HG02852 (cell line): ENCODE results near the gene TBX18.

ENCODE experiments used
- ATAC-seq: cut with Tn5 transposase; IDR thresholded peaks from one replicate; pipeline ENCODE4 v1.9.1; 2021; ENCODE audit warnings: mild to moderate bottlenecking, moderate library complexity; ENCODE audit not compliant: unreplicated experiment

The TBX18 gene

GRCh38 chr6:84749181-84749580 is 15.2 kb downstream of the TBX18 start:
- no peak for ATAC-seq

GRCh38 chr6:84748376-84748775 is 16.0 kb downstream of the TBX18 start:
- no peak for ATAC-seq

GRCh38 chr6:84743616-84744015 is 20.8 kb downstream of the TBX18 start:
- ATAC-seq = no peak

GRCh38 chr6:84740385-84740784 is 24.0 kb downstream of the TBX18 start:
- ATAC-seq = no peak

- no peak for ATAC-seq
Measured at GRCh38 chr6:84739866-84740208, 24.6 kb downstream of the TBX18 start.

- ATAC-seq = no peak
Measured at GRCh38 chr6:84738996-84739865, 25.2 kb downstream of the TBX18 start.

GRCh38 chr6:84733889-84734288 is 30.5 kb downstream of the TBX18 start:
- ATAC-seq = no peak

- no peak for ATAC-seq
Measured at GRCh38 chr6:84731901-84732300, 32.5 kb downstream of the TBX18 start.

- no peak for ATAC-seq
Measured at GRCh38 chr6:84731401-84731800, 33.0 kb downstream of the TBX18 start.

- no peak for ATAC-seq
Measured at GRCh38 chr6:84728602-84729001, 35.8 kb downstream of the TBX18 start.

GRCh38 chr6:84719152-84719551 is 45.2 kb downstream of the TBX18 start:
- ATAC-seq = no peak

- ATAC-seq = no peak
Measured at GRCh38 chr6:84718038-84718955, 46.1 kb downstream of the TBX18 start.

- no peak for ATAC-seq
Measured at GRCh38 chr6:84709121-84709520, 55.3 kb downstream of the TBX18 start.

GRCh38 chr6:84707171-84707570 is 57.2 kb downstream of the TBX18 start:
- ATAC-seq = no peak

GRCh38 chr6:84696166-84696565 is 68.2 kb downstream of the TBX18 start:
- ATAC-seq = no peak

- no peak for ATAC-seq
Measured at GRCh38 chr6:84691978-84692623, 72.3 kb downstream of the TBX18 start.

GRCh38 chr6:84688141-84688873 is 76.1 kb downstream of the TBX18 start:
- no peak for ATAC-seq

GRCh38 chr6:84687431-84687830 is 77.0 kb downstream of the TBX18 start:
- no peak for ATAC-seq

- ATAC-seq = no peak
Measured at GRCh38 chr6:84685983-84686584, 78.3 kb downstream of the TBX18 start.

GRCh38 chr6:84681693-84682326 is 82.6 kb downstream of the TBX18 start:
- ATAC-seq = no peak
